Fibroblast of villous mesenchyme (primary cell): ENCODE data around the gene ATP1B3. TPM values are rescaled to one million over a fixed set of nuclear protein-coding genes. Genes with fewer than 3 reads are reported as not detected.
A peak's percentile ranks its signal among the peaks of the same experiment; 100 is the strongest.
"Not testable (repeated sequence)": the region's sequence is repeated elsewhere in the genome, so short reads cannot be mapped to it uniquely, and the experiment has no call there.

Experiments
- DNase-seq: peaks from one replicate; pipeline ENCODE4 v3.0.0-alpha.2; 2010; ENCODE audit warnings: low read depth
- H3K4me3 ChIP-seq: 2 replicates; pipeline ENCODE4 v1.5.1; 2011; ENCODE audit warnings: low read depth, mild to moderate bottlenecking, low read length
- CTCF ChIP-seq: IDR thresholded peaks from 2 replicates; pipeline ENCODE4 v1.5.1; 2012; ENCODE audit warnings: low read depth, mild to moderate bottlenecking, low read length; ENCODE audit not compliant: insufficient read depth
- total RNA-seq: library from RNA; depleted of rRNA; stranded (reverse); fragments of >200 nt; gene quantifications from 2 replicates; pipeline ENCODE4 v1.2.3, GENCODE V29; 2012

Gene ATP1B3
- total RNA-seq, 1 donor: 82.5 TPM

- no peak overlapping the region for H3K4me3 ChIP-seq
- DNase-seq: peak; percentile 71
- peak; percentile 69 for TF ChIP-seq CTCF
These were observed 36.8 kb downstream of the ATP1B3 start for GRCh38 chr3:141913150-141913811.

GRCh38 chr3:141914311-141914710 is 37.9 kb downstream of the ATP1B3 start:
- no peak for DNase-seq
- no peak for TF ChIP-seq CTCF
- H3K4me3 ChIP-seq: no peak overlapping the region

GRCh38 chr3:141915016-141915415 is 38.6 kb downstream of the ATP1B3 start:
- DNase-seq: no peak
- TF ChIP-seq CTCF: no peak
- no peak overlapping the region for H3K4me3 ChIP-seq

GRCh38 chr3:141915766-141916165 is 39.3 kb downstream of the ATP1B3 start:
- no peak overlapping the region for H3K4me3 ChIP-seq
- TF ChIP-seq CTCF: no peak
- peak; percentile 20 for DNase-seq

GRCh38 chr3:141920701-141921100 is 44.3 kb downstream of the ATP1B3 start:
- no peak overlapping the region for H3K4me3 ChIP-seq
- TF ChIP-seq CTCF: no peak
- DNase-seq: no peak

GRCh38 chr3:141921316-141921715 is 44.9 kb downstream of the ATP1B3 start:
- TF ChIP-seq CTCF: no peak
- DNase-seq: no peak
- H3K4me3 ChIP-seq: no peak overlapping the region

- DNase-seq, H3K4me3 ChIP-seq: not testable (repeated sequence)
These were observed 49.2 kb downstream of the ATP1B3 start for GRCh38 chr3:141925677-141926076.
